GM12874 (cell line): ENCODE data around the gene CDC25C.

ENCODE experiments used
- CTCF ChIP-seq: IDR thresholded peaks from 2 replicates; pipeline ENCODE4 v1.5.1; 2011; ENCODE audit warnings: low read depth, mild to moderate bottlenecking, control low read depth, low read length, moderate library complexity; ENCODE audit not compliant: insufficient read depth

The CDC25C gene

GRCh38 chr5:138344887-138345622 lies 13.5 kb upstream of the CDC25C start:
- TF ChIP-seq CTCF = no peak

- no peak for TF ChIP-seq CTCF
Measured at GRCh38 chr5:138340008-138340407, 8.4 kb upstream of the CDC25C start.

GRCh38 chr5:138339464-138339863 lies 7.9 kb upstream of the CDC25C start:
- TF ChIP-seq CTCF = no peak

GRCh38 chr5:138339091-138339456 lies 7.5 kb upstream of the CDC25C start:
- no peak for TF ChIP-seq CTCF

GRCh38 chr5:138338411-138339090 lies 6.9 kb upstream of the CDC25C start:
- TF ChIP-seq CTCF = no peak

GRCh38 chr5:138337685-138338410 lies 6.2 kb upstream of the CDC25C start, which contains the start of gene FAM53C:
Gene FAM53C (plus strand): TSS chr5:138338266. CDS start chr5:138341336, 3,070 bp downstream.
- TF ChIP-seq CTCF = no peak

- TF ChIP-seq CTCF = no peak
Measured at GRCh38 chr5:138336952-138337684, 5.5 kb upstream of the CDC25C start.
